ENCODE measurements around the gene BMPR1B.

BMPR1B gene

DNA sequence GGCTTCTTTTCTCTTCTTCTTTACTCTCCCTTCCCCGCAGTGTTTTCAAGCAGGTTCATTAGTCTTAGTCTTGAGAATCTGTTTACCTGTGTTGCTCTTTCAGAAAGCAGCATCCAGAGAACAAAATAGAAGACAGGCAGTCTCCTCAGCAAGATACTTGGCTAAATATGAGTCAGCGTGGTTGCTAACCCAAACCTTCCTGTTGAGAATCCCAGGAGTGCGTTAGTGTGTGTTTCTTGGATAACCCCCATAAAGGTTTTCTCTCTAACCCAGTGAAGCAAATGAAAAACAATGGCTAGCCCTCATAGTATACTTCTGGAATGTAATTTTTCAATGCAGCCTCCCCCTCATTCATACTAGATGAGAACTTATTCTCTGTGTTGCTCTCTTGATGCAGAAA is 41.1 kb downstream of the BMPR1B start:
- no peak overlapping the region for H3K27ac ChIP-seq
- H3K4me3 ChIP-seq (IDR thresholded peaks at IDR 0.05; ENCODE audit: insufficient read depth, low read depth, low read length): no peak overlapping the region
- TF ChIP-seq, protein P1, sequence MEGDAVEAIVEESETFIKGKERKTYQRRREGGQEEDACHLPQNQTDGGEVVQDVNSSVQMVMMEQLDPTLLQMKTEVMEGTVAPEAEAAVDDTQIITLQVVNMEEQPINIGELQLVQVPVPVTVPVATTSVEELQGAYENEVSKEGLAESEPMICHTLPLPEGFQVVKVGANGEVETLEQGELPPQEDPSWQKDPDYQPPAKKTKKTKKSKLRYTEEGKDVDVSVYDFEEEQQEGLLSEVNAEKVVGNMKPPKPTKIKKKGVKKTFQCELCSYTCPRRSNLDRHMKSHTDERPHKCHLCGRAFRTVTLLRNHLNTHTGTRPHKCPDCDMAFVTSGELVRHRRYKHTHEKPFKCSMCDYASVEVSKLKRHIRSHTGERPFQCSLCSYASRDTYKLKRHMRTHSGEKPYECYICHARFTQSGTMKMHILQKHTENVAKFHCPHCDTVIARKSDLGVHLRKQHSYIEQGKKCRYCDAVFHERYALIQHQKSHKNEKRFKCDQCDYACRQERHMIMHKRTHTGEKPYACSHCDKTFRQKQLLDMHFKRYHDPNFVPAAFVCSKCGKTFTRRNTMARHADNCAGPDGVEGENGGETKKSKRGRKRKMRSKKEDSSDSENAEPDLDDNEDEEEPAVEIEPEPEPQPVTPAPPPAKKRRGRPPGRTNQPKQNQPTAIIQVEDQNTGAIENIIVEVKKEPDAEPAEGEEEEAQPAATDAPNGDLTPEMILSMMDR (conservative IDR thresholded peaks at IDR 0.05; ENCODE audit: low read depth, low read length): no peak
- H3K4me2 ChIP-seq: no peak overlapping the region
- no peaks in the 10 kb centered on the region for H3K79me2 ChIP-seq (ENCODE audit: insufficient read depth, low read depth)
- H3K36me3 ChIP-seq (ENCODE audit: insufficient read depth): no peaks in the 10 kb centered on the region
- H3K4me1 ChIP-seq (ENCODE audit: low read depth, poor library complexity, severe bottlenecking): no peaks in the 10 kb centered on the region
- no peak overlapping the region for H2AFZ ChIP-seq (ENCODE audit: low read depth)
- no peaks in the 10 kb centered on the region for H3K27me3 ChIP-seq (ENCODE audit: insufficient read depth, low read depth)
- no peaks in the 10 kb centered on the region for H4K20me1 ChIP-seq (ENCODE audit: insufficient read depth)
- no peak overlapping the region for H3K9ac ChIP-seq

DNA sequence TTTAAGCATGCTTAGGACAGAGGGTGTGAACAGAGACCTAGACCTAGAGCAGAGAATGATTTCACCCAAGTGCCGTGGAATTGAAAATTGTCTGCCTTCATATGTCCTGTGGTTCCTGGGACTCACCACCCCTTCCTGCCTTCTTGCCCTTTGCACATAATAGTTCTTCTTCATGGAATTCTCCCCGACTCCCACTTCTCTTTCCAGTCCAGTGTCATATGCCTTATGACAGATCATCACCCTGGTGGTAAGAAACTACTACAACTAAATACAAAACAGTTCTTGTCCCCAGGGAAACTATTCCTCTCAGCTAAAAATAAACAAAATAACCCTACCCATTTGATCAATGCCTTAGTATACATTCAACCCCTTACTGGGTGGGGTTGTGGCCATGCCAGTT is 43.3 kb downstream of the BMPR1B start:
- H3K27ac ChIP-seq: no peak overlapping the region
- H3K36me3 ChIP-seq (ENCODE audit: insufficient read depth): no peaks in the 10 kb centered on the region
- H4K20me1 ChIP-seq (ENCODE audit: insufficient read depth): no peaks in the 10 kb centered on the region
- H3K79me2 ChIP-seq (ENCODE audit: insufficient read depth, low read depth): no peaks in the 10 kb centered on the region
- H3K9ac ChIP-seq: no peak overlapping the region
- no peak overlapping the region for H2AFZ ChIP-seq (ENCODE audit: low read depth)
- no peaks in the 10 kb centered on the region for H3K27me3 ChIP-seq (ENCODE audit: insufficient read depth, low read depth)
- H3K4me2 ChIP-seq: no peak overlapping the region
- TF ChIP-seq, protein P1 (conservative IDR thresholded peaks at IDR 0.05; ENCODE audit: low read depth, low read length): no peak
- H3K4me3 ChIP-seq (IDR thresholded peaks at IDR 0.05; ENCODE audit: insufficient read depth, low read depth, low read length): no peak overlapping the region
- H3K4me1 ChIP-seq (ENCODE audit: low read depth, poor library complexity, severe bottlenecking): no peaks in the 10 kb centered on the region

DNA sequence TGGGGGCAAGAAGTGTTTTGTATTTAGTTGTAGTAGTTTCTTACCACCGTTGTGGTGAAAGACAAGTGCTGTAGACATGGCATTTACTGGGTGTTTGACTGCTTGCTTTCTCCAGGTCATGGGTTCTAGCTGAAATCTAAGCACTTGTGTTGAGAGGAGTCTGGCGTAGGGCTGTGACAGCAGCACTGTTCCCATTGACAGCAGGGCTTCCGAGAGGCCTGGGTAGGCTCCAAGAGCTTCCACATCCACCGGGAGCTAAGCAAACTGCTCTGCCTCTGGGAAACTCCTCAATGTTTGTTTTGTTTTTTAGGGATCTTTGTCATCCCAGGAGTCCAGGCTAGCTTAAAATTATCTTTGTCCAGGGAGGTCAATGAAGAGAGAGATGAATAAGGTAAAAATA is 44.3 kb downstream of the BMPR1B start:
- TF ChIP-seq, protein P1 (conservative IDR thresholded peaks at IDR 0.05; ENCODE audit: low read depth, low read length): no peak
- H3K36me3 ChIP-seq (ENCODE audit: insufficient read depth): no peaks in the 10 kb centered on the region
- H3K9ac ChIP-seq: no peak overlapping the region
- H3K4me3 ChIP-seq (IDR thresholded peaks at IDR 0.05; ENCODE audit: insufficient read depth, low read depth, low read length): no peak overlapping the region
- no peak overlapping the region for H3K27ac ChIP-seq
- no peaks in the 10 kb centered on the region for H4K20me1 ChIP-seq (ENCODE audit: insufficient read depth)
- no peaks in the 10 kb centered on the region for H3K79me2 ChIP-seq (ENCODE audit: insufficient read depth, low read depth)
- no peaks in the 10 kb centered on the region for H3K27me3 ChIP-seq (ENCODE audit: insufficient read depth, low read depth)
- H3K4me1 ChIP-seq (ENCODE audit: low read depth, poor library complexity, severe bottlenecking): no peaks in the 10 kb centered on the region
- H3K4me2 ChIP-seq: no peak overlapping the region
- H2AFZ ChIP-seq (ENCODE audit: low read depth): no peak overlapping the region

DNA sequence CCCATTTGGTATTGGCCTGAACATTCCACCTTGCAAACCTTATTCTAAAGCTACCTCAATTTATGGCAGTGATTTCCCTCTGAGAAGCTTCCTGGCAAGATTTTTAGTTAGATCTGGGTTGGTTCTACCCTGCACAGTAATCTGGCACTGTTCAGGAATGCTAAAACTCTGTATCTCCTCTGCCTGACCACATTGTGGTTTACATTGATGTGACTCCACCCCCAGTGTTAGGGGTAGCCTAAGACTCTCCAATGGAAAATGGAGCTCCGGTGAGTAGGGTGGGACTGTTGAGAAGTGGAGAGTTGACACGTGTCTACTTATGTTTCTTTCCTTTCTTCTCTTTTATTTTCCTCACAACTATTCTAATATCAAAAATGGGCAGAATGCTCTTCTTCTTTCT is 45.4 kb downstream of the BMPR1B start:
- Histone ChIP-seq H3K27ac (no peak overlapping the region), H3K9ac (no peak overlapping the region), H2AFZ (ENCODE audit: low read depth) (no peak overlapping the region), H3K79me2 (ENCODE audit: insufficient read depth, low read depth) (no peaks in the 10 kb centered on the region), H4K20me1 (ENCODE audit: insufficient read depth) (no peaks in the 10 kb centered on the region), H3K4me3 (IDR thresholded peaks at IDR 0.05; ENCODE audit: insufficient read depth, low read depth, low read length) (no peak overlapping the region), H3K4me2 (no peak overlapping the region), H3K4me1 (ENCODE audit: low read depth, poor library complexity, severe bottlenecking) (no peaks in the 10 kb centered on the region), H3K27me3 (ENCODE audit: insufficient read depth, low read depth) (no peaks in the 10 kb centered on the region), H3K36me3 (ENCODE audit: insufficient read depth) (no peaks in the 10 kb centered on the region)
- TF ChIP-seq, protein P1 (conservative IDR thresholded peaks at IDR 0.05; ENCODE audit: low read depth, low read length): no peak

DNA sequence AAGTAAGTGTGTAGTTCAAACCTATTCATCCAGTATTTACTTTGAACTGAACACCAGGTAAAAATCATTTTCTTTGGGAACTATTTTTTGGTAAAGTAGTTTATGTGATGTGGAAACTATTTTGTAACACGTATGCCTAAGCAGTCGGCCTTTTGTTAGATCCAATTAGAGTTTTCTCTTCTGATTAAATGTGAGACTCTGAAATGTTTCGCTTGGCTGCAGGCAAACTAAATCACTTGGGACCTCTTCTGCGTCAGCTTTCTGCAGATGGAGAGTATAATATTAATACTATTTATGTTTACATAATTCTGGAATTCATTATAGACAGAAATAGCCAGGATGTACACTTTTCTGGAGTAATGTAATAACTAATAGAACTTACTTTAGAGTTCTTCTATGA is 46.9 kb downstream of the BMPR1B start:
- no peak overlapping the region for H3K4me3 ChIP-seq (IDR thresholded peaks at IDR 0.05; ENCODE audit: insufficient read depth, low read depth, low read length)
- H3K27me3 ChIP-seq (ENCODE audit: insufficient read depth, low read depth): no peaks in the 10 kb centered on the region
- H3K9ac ChIP-seq: no peak overlapping the region
- H3K27ac ChIP-seq: no peak overlapping the region
- no peaks in the 10 kb centered on the region for H3K4me1 ChIP-seq (ENCODE audit: low read depth, poor library complexity, severe bottlenecking)
- TF ChIP-seq, protein P1 (conservative IDR thresholded peaks at IDR 0.05; ENCODE audit: low read depth, low read length): no peak
- H3K79me2 ChIP-seq (ENCODE audit: insufficient read depth, low read depth): no peaks in the 10 kb centered on the region
- no peaks in the 10 kb centered on the region for H4K20me1 ChIP-seq (ENCODE audit: insufficient read depth)
- no peak overlapping the region for H3K4me2 ChIP-seq
- H2AFZ ChIP-seq (ENCODE audit: low read depth): no peak overlapping the region
- no peaks in the 10 kb centered on the region for H3K36me3 ChIP-seq (ENCODE audit: insufficient read depth)

Measured in KMS-11 (cell line).